Sigmoid colon (tissue), 3 donors: Measurements from ENCODE around the gene KIF3B.

ENCODE experiments used
- CTCF ChIP-seq, 4 experiments: fragments of 450-650 bp in 3 of 4; fragments of 200-600 bp in 1 of 4; IDR thresholded peaks; one replicate each; pipeline ENCODE4 v1.5.1; 2016 to 2019; ENCODE audit warnings: antibody characterized with exemption in 4 of 4, mild to moderate bottlenecking in 3 of 4, moderate library complexity in 2 of 4
- POLR2A ChIP-seq, 2 donors: fragments of 450-650 bp; IDR thresholded peaks; one replicate each; pipeline ENCODE4 v1.6.1; 2016; ENCODE audit warnings: antibody characterized with exemption in 2 of 2, mild to moderate bottlenecking in 2 of 2, moderate library complexity in 2 of 2

DNA sequence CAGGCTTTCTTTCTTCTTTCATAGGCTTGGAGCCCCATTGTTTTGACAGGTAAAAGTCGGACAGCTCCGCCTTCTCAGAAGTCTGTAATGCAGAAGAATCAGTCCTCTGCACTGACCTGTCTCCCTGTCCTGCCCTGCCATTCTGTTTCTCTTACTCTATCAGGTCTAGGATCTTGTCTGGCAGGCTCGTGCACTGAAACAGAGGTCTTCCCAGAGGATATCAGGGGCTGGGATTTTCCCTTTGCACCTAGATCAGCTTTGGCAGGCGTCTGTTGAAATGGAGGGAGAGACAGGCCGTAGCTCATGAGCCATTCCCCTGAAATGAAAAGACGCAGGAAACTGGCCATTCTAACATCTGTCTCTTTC lies 25.0 kb downstream of the KIF3B start:
- TF ChIP-seq CTCF (IDR thresholded peaks at IDR 0.05) (no peak), POLR2A (IDR thresholded peaks at IDR 0.05) (no peak)
